Endodermal cell (in vitro differentiated cells): ENCODE data around the gene MGAT5. TPM values are rescaled to one million over a fixed set of nuclear protein-coding genes. Genes with fewer than 3 reads are reported as not detected.

Experiments used
- DNase-seq: peaks from one replicate; pipeline ENCODE4 v3.0.0-alpha.2; 2017
- H3K27ac ChIP-seq: 2 replicates; pipeline ENCODE4 v1.5.1; 2013; ENCODE audit warnings: mild to moderate bottlenecking, low read depth, low read length, moderate library complexity
- H3K27me3 ChIP-seq: 2 replicates; pipeline ENCODE4 v1.6.1; 2013; ENCODE audit warnings: mild to moderate bottlenecking, low read length, moderate library complexity; ENCODE audit not compliant: insufficient read depth, control insufficient read depth, poor library complexity, severe bottlenecking
- H3K36me3 ChIP-seq: 2 replicates; pipeline ENCODE4 v1.7.0; 2013; ENCODE audit warnings: mild to moderate bottlenecking, low read length, moderate library complexity; ENCODE audit not compliant: control insufficient read depth, insufficient read depth
- H3K4me1 ChIP-seq: one replicate; pipeline ENCODE4 v1.7.0; 2013; ENCODE audit warnings: low read length; ENCODE audit not compliant: control insufficient read depth, insufficient read depth
- H3K4me3 ChIP-seq: 2 replicates; pipeline ENCODE4 v1.5.1; 2013; ENCODE audit warnings: mild to moderate bottlenecking, low read length, moderate library complexity
- H3K9ac ChIP-seq: 2 replicates; pipeline ENCODE4 v1.6.1; 2013; ENCODE audit warnings: mild to moderate bottlenecking, low read length, moderate library complexity; ENCODE audit not compliant: poor library complexity, severe bottlenecking; ENCODE audit errors: extremely low read depth
- H3K9me3 ChIP-seq: 2 replicates; pipeline ENCODE4 v1.6.1; 2013; ENCODE audit warnings: mild to moderate bottlenecking, low read length, moderate library complexity; ENCODE audit not compliant: control insufficient read depth
- H3K27ac Mint-ChIP-seq: 2 replicates; pipeline ENCODE4 v1.8.0; 2020; ENCODE audit warnings: mixed read lengths
- H3K27me3 Mint-ChIP-seq: 2 replicates; pipeline ENCODE4 v1.8.0; 2021; ENCODE audit warnings: mild to moderate bottlenecking, mixed read lengths; ENCODE audit not compliant: insufficient read depth
- H3K36me3 Mint-ChIP-seq: 2 replicates; pipeline ENCODE4 v1.8.0; 2020; ENCODE audit warnings: low read depth, mixed read lengths
- H3K4me1 Mint-ChIP-seq: 2 replicates; pipeline ENCODE4 v1.8.0; 2020; ENCODE audit warnings: mixed read lengths
- H3K4me3 Mint-ChIP-seq: 2 replicates; pipeline ENCODE4 v1.8.0; 2020; ENCODE audit warnings: mild to moderate bottlenecking, moderate library complexity, mixed read lengths
- H3K9me3 Mint-ChIP-seq: 2 replicates; pipeline ENCODE4 v1.8.0; 2020; ENCODE audit warnings: mild to moderate bottlenecking, mixed read lengths
- WGBS, 2 experiments: methylation state at CpG; one replicate each; pipeline versions ENCODE4 v1.1.5 to v1.1.7; 2013; ENCODE audit warnings: missing lambda C conversion rate in 2 of 2, mixed read lengths in 1 of 2; ENCODE audit not compliant: insufficient coverage in 1 of 2, insufficient read length in 1 of 2; 5-methylcytosine and 5-hydroxymethylcytosine counted together
- total RNA-seq, 2 donors: library from RNA; stranded (reverse); fragmentation: NEBNext Ultra II Directional in 1 of 2; extraction: Animal tissue kit (Norgen Biotek cat#: 25700) in 1 of 2; gene quantifications; 2 replicates in 1 of 2; 3 replicates in 1 of 2; pipeline ENCODE4 v1.2.1, GENCODE V29; 2021
- TF ChIP-seq, protein P1 (sequence below): fragments of 200-600 bp; sonication (generic); conservative IDR thresholded peaks from 2 replicates; pipeline ENCODE4 v1.5.0; 2021; ENCODE audit warnings: antibody characterized with exemption, mild to moderate bottlenecking

MGAT5 gene
- total RNA-seq, 2 donors from 2014 or later: 57.2 to 78.4 TPM

DNA sequence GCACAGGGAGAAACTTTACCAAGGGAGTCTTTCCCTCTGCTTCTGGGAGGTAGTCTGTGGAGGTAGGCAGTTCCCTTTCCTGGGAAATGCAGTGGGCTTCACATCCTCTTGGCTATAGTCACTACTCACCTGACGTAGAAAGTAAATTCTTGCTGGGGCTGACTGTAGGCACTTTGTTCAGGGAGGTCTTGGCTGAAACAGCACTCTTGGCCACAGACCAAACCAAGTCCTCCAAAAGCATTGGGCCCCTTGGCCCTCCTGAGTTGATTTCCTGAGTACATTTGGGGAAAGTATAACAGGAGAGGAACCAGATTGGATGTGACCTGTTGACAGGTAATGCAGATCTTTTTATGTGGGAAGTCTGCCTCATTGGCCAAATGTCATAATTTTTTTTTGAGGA lies 108.9 kb downstream of the MGAT5 start:
- TF ChIP-seq, protein P1, sequence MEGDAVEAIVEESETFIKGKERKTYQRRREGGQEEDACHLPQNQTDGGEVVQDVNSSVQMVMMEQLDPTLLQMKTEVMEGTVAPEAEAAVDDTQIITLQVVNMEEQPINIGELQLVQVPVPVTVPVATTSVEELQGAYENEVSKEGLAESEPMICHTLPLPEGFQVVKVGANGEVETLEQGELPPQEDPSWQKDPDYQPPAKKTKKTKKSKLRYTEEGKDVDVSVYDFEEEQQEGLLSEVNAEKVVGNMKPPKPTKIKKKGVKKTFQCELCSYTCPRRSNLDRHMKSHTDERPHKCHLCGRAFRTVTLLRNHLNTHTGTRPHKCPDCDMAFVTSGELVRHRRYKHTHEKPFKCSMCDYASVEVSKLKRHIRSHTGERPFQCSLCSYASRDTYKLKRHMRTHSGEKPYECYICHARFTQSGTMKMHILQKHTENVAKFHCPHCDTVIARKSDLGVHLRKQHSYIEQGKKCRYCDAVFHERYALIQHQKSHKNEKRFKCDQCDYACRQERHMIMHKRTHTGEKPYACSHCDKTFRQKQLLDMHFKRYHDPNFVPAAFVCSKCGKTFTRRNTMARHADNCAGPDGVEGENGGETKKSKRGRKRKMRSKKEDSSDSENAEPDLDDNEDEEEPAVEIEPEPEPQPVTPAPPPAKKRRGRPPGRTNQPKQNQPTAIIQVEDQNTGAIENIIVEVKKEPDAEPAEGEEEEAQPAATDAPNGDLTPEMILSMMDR: no peak
- no peaks in the 10 kb centered on the region for H3K27me3 Mint-ChIP-seq
- no peaks in the 10 kb centered on the region for H3K9me3 Mint-ChIP-seq
- Histone ChIP-seq H3K27ac (no peak overlapping the region), H3K9ac (no peak overlapping the region), H3K27me3 (no peaks in the 10 kb centered on the region), H3K4me3 (no peak overlapping the region), H3K36me3 (no peaks in the 10 kb centered on the region), H3K9me3 (no peaks in the 10 kb centered on the region), H3K4me1 (no peaks in the 10 kb centered on the region)
- H3K4me3 Mint-ChIP-seq: no peak overlapping the region
- no peak for DNase-seq
- 95% methylated on average over 1 of the region's 1 CpG; no CpG with 5 or more reads in 1 of the 2 experiments for WGBS, 2 experiments
- H3K4me1 Mint-ChIP-seq: peaks cover 5% of the 10 kb centered on the region
- H3K36me3 Mint-ChIP-seq: peaks cover 13% of the 10 kb centered on the region
- H3K27ac Mint-ChIP-seq: no peak overlapping the region

DNA sequence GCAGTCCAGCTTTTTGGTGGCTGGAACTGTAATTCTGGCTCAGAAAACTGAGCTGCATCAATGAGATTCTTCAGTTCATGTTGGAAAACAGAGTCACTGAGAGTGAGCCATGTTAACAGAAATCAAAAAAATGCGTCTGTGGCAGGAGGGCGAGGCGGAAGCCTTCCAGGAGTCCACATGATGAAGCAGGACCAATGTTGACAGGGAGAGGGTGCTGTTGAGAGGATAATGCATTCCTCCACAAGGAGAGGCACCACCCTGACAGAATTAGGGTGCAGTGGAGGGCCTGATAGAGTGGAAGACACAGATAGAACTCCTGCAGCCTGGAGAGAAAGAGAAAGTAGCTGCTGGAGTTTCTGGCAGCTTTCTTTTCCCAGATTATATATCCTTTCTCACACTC lies 111.5 kb downstream of the MGAT5 start:
- DNase-seq: peak; percentile 62
- Mint-ChIP-seq H3K36me3 (peaks cover 13% of the 10 kb centered on the region), H3K4me1 (no peaks in the 10 kb centered on the region), H3K27me3 (no peaks in the 10 kb centered on the region), H3K27ac (peak overlapping the region; percentile 26), H3K9me3 (no peaks in the 10 kb centered on the region), H3K4me3 (no peak overlapping the region)
- H3K9me3 ChIP-seq: no peaks in the 10 kb centered on the region
- TF ChIP-seq, protein P1: peak; percentile 62
- no peak overlapping the region for H3K4me3 ChIP-seq
- no peak overlapping the region for H3K9ac ChIP-seq
- 93 to 94% methylated on average over 3 of the region's 3 CpGs for WGBS, 2 experiments
- H3K27ac ChIP-seq: no peak overlapping the region
- no peaks in the 10 kb centered on the region for H3K4me1 ChIP-seq
- no peaks in the 10 kb centered on the region for H3K36me3 ChIP-seq
- no peaks in the 10 kb centered on the region for H3K27me3 ChIP-seq

DNA sequence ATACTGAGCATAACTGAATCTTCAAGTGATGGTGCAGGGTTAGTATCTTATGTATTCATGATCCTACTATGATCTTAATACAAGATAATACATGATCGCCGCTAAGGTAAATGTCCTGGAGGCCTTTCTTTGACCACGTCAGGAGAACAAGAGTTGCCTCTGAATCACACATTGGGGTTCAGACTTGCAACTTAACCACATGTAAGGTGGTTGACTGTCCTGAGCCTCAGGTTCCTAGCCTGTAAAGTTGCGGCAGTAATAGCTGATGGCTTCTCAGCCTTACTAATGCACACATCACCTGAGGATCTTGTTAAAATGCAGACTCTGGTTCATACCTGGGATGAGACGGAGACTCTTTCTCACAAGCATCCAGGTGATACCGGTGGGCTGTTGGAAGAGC lies 112.5 kb downstream of the MGAT5 start:
- WGBS, 2 experiments: 97 to 100% methylated on average over 1 to 6 of the region's 6 CpGs
- Mint-ChIP-seq H3K9me3 (no peaks in the 10 kb centered on the region), H3K4me1 (no peaks in the 10 kb centered on the region)

More for the DNA sequence above, 112.5 kb downstream of the MGAT5 start:
- Histone ChIP-seq H3K4me1 (no peaks in the 10 kb centered on the region), H3K9ac (no peak overlapping the region), H3K36me3 (no peaks in the 10 kb centered on the region), H3K27me3 (no peaks in the 10 kb centered on the region), H3K4me3 (no peak overlapping the region), H3K9me3 (no peaks in the 10 kb centered on the region), H3K27ac (no peak overlapping the region)
- TF ChIP-seq, protein P1: no peak
- DNase-seq: no peak
- H3K27me3 Mint-ChIP-seq: no peaks in the 10 kb centered on the region
- H3K27ac Mint-ChIP-seq: no peak overlapping the region
- H3K36me3 Mint-ChIP-seq: peaks cover 13% of the 10 kb centered on the region
- H3K4me3 Mint-ChIP-seq: no peak overlapping the region
